ENCODE measurements around the gene GNAL. TPM values are rescaled to one million over a fixed set of nuclear protein-coding genes. Genes with fewer than 3 reads are reported as not detected.

The GNAL gene
- total RNA-seq, 1 experiment from 2014 or later = 28.4 TPM

- ChIA-PET POLR2A (no interaction called here), CTCF (no interaction called here)
- no peak for TF ChIP-seq CTCF (IDR thresholded peaks at IDR 0.05; ENCODE audit: insufficient read depth in 1 of 2, low read depth in 1 of 2, low read length in 1 of 2, severe bottlenecking in 1 of 2, unreplicated experiment in 1 of 2)
- peaks cover 11% of the 10 kb centered on the region for H3K36me3 Mint-ChIP-seq (ENCODE audit: insufficient read depth, unreplicated experiment)
- intact Hi-C loops (cut with micrococcal nuclease; ENCODE audit: unreplicated experiment) = no loop called here
- H3K4me1 ChIP-seq = peaks cover 29% of the 10 kb centered on the region
- H3K36me3 ChIP-seq (ENCODE audit: control insufficient read depth, insufficient read depth, low read length) = no peaks in the 10 kb centered on the region
- H3K9me3 ChIP-seq = no peaks in the 10 kb centered on the region
- no peaks in the 10 kb centered on the region for H3K9me3 Mint-ChIP-seq (ENCODE audit: unreplicated experiment)
- no peak overlapping the region for H3K4me3 ChIP-seq (ENCODE audit: low read depth, low read length)
- no peaks in the 10 kb centered on the region for H3K27me3 Mint-ChIP-seq (ENCODE audit: insufficient read depth, unreplicated experiment)
- no peak overlapping the region for H3K27ac Mint-ChIP-seq (ENCODE audit: unreplicated experiment)
- peaks cover 16% of the 10 kb centered on the region for H3K4me1 Mint-ChIP-seq (ENCODE audit: low read depth, unreplicated experiment)
- no TSS peak for BruUV-seq (replicated peaks)
- no peak for DNase-seq
- no peak overlapping the region for H3K4me3 Mint-ChIP-seq (ENCODE audit: unreplicated experiment)
- no peaks in the 10 kb centered on the region for H3K27me3 ChIP-seq (replicated peaks; ENCODE audit: control insufficient read depth, insufficient read depth, low read length)
Observed at GRCh38 chr18:11801573-11801972, 112.5 kb downstream of the GNAL start.

GRCh38 chr18:11802158-11802557 is 113.1 kb downstream of the GNAL start:
- TF ChIP-seq CTCF (IDR thresholded peaks at IDR 0.05; ENCODE audit: insufficient read depth in 1 of 2, low read depth in 1 of 2, low read length in 1 of 2, severe bottlenecking in 1 of 2, unreplicated experiment in 1 of 2) = no peak
- H3K4me3 Mint-ChIP-seq (ENCODE audit: unreplicated experiment) = no peak overlapping the region
- no peaks in the 10 kb centered on the region for H3K9me3 Mint-ChIP-seq (ENCODE audit: unreplicated experiment)
- Histone ChIP-seq H3K27me3 (replicated peaks; ENCODE audit: control insufficient read depth, insufficient read depth, low read length) (no peaks in the 10 kb centered on the region), H3K36me3 (ENCODE audit: control insufficient read depth, insufficient read depth, low read length) (no peaks in the 10 kb centered on the region), H3K9me3 (no peaks in the 10 kb centered on the region), H3K4me3 (ENCODE audit: low read depth, low read length) (no peak overlapping the region), H3K4me1 (peaks cover 35% of the 10 kb centered on the region)
- H3K27ac Mint-ChIP-seq (ENCODE audit: unreplicated experiment) = no peak overlapping the region
- ChIA-PET POLR2A (no interaction called here), CTCF (no interaction called here)
- intact Hi-C loops (cut with micrococcal nuclease; ENCODE audit: unreplicated experiment) = no loop called here
- H3K4me1 Mint-ChIP-seq (ENCODE audit: low read depth, unreplicated experiment) = peaks cover 19% of the 10 kb centered on the region
- no peak for DNase-seq
- H3K36me3 Mint-ChIP-seq (ENCODE audit: insufficient read depth, unreplicated experiment) = peaks cover 11% of the 10 kb centered on the region
- no peaks in the 10 kb centered on the region for H3K27me3 Mint-ChIP-seq (ENCODE audit: insufficient read depth, unreplicated experiment)
- BruUV-seq (replicated peaks) = no TSS peak

- POLR2A ChIA-PET = no interaction called here
- intact Hi-C loops (cut with micrococcal nuclease; ENCODE audit: unreplicated experiment) = no loop called here
- H3K36me3 Mint-ChIP-seq (ENCODE audit: insufficient read depth, unreplicated experiment) = peaks cover 11% of the 10 kb centered on the region
Observed at GRCh38 chr18:11802586-11802985, 113.5 kb downstream of the GNAL start.

More at GRCh38 chr18:11802586-11802985, 113.5 kb downstream of the GNAL start:
- no peak for DNase-seq
- Mint-ChIP-seq H3K27ac (ENCODE audit: unreplicated experiment) (no peak overlapping the region), H3K27me3 (ENCODE audit: insufficient read depth, unreplicated experiment) (no peaks in the 10 kb centered on the region), H3K4me3 (ENCODE audit: unreplicated experiment) (no peak overlapping the region), H3K9me3 (ENCODE audit: unreplicated experiment) (no peaks in the 10 kb centered on the region), H3K4me1 (ENCODE audit: low read depth, unreplicated experiment) (peaks cover 24% of the 10 kb centered on the region)
- H3K27me3 ChIP-seq (replicated peaks; ENCODE audit: control insufficient read depth, insufficient read depth, low read length) = no peaks in the 10 kb centered on the region
- peaks cover 35% of the 10 kb centered on the region for H3K4me1 ChIP-seq
- no TSS peak for BruUV-seq (replicated peaks)
- no peaks in the 10 kb centered on the region for H3K9me3 ChIP-seq
- H3K36me3 ChIP-seq (ENCODE audit: control insufficient read depth, insufficient read depth, low read length) = no peaks in the 10 kb centered on the region
- CTCF ChIA-PET = no interaction called here
- no peak for TF ChIP-seq CTCF (IDR thresholded peaks at IDR 0.05; ENCODE audit: insufficient read depth in 1 of 2, low read depth in 1 of 2, low read length in 1 of 2, severe bottlenecking in 1 of 2, unreplicated experiment in 1 of 2)
- no peak overlapping the region for H3K4me3 ChIP-seq (ENCODE audit: low read depth, low read length)

Measured in Caco-2 (cell line).